Large intestine (tissue), 3 donors: ENCODE measurements around the gene C11orf58. TPM values are rescaled to one million over a fixed set of nuclear protein-coding genes. Genes with fewer than 3 reads are reported as not detected.

Source experiments
- DNase-seq, 2 donors: peaks; one replicate each; pipeline versions ENCODE4 v3.0.0 to v3.0.0-alpha.2; 2013
- H3K27ac ChIP-seq: one replicate; pipeline ENCODE4 v1.5.1; 2013; ENCODE audit warnings: low read length
- H3K27me3 ChIP-seq: 2 replicates; pipeline ENCODE4 v1.6.1; 2013; ENCODE audit warnings: low read length; ENCODE audit not compliant: control insufficient read depth, insufficient read depth
- H3K36me3 ChIP-seq: 2 replicates; pipeline ENCODE4 v1.6.1; 2013; ENCODE audit warnings: low read length; ENCODE audit not compliant: control insufficient read depth, insufficient read depth
- H3K4me1 ChIP-seq: one replicate; pipeline ENCODE4 v1.6.1; 2013; ENCODE audit warnings: low read length; ENCODE audit not compliant: control insufficient read depth, insufficient read depth
- H3K4me3 ChIP-seq: one replicate; pipeline ENCODE4 v1.5.1; 2013; ENCODE audit warnings: low read length
- H3K9me3 ChIP-seq: one replicate; pipeline ENCODE4 v1.6.1; 2013; ENCODE audit warnings: mild to moderate bottlenecking, low read depth, low read length, moderate library complexity; ENCODE audit not compliant: control insufficient read depth
- WGBS: methylation state at CpG from one replicate; pipeline ENCODE4 v1.1.5; 2013; ENCODE audit warnings: low lambda C conversion rate; ENCODE audit not compliant: insufficient coverage; 5-methylcytosine and 5-hydroxymethylcytosine counted together
- polyA plus RNA-seq: library from polyadenylated mRNA; unstranded; fragments of 120-200 nt; gene quantifications from one replicate; pipeline ENCODE4 v1.2.1, GENCODE V29; 2013

Gene C11orf58
- polyA plus RNA-seq, 1 donor = 172 TPM

DNA sequence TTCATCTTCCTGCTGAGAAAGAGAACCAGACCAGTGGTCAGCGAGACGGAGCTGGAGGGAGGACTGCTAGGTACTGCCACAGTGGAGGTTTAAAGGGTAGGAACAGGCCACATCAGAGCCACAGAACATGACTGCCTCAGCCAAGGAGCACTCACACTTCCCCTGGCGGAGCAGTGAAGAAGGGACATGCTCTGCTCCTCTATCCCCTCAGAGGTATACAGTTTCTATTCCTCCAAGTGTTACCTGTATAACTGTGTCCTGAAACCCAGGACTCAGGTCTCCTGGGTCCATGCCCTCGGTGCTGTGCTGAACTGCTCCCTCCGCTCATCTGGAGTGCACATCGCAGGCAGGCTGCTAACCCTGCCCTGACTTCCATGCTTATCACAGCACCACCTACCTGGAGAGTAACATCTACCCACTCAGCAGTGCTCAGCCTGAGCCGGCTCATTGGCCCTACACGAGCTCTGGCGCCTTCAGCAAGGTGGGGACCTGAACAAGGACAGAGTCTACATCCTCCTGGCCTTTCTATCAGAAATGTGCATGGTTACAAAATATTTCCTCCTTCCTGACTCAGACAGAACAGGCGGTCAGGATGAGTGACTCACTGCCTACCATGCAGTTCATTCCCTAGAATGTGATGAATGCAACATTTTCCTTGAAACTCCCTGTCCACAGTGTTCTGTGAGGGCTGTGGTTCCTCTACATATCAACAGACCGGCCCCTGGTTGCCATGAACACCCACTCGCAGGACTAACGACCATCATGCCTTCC, 52.9 kb downstream of the C11orf58 start:
- Histone ChIP-seq H3K27ac (peak overlapping the region; percentile 78), H3K4me1 (peaks cover 9% of the 10 kb centered on the region), H3K4me3 (no peak overlapping the region), H3K9me3 (no peaks in the 10 kb centered on the region), H3K36me3 (peaks cover 61% of the 10 kb centered on the region), H3K27me3 (no peaks in the 10 kb centered on the region)
- peak; percentile 62 to 67 for DNase-seq
- 80% methylated on average over 1 of the region's 13 CpGs for WGBS

GRCh38 chr11:16792426-16792825, 54.0 kb downstream of the C11orf58 start:
- DNase-seq = no peak
- Histone ChIP-seq H3K27me3 (no peaks in the 10 kb centered on the region), H3K36me3 (peaks cover 65% of the 10 kb centered on the region), H3K4me1 (peaks cover 6% of the 10 kb centered on the region), H3K4me3 (no peak overlapping the region), H3K9me3 (no peaks in the 10 kb centered on the region), H3K27ac (peak overlapping the region; percentile 59)

DNA sequence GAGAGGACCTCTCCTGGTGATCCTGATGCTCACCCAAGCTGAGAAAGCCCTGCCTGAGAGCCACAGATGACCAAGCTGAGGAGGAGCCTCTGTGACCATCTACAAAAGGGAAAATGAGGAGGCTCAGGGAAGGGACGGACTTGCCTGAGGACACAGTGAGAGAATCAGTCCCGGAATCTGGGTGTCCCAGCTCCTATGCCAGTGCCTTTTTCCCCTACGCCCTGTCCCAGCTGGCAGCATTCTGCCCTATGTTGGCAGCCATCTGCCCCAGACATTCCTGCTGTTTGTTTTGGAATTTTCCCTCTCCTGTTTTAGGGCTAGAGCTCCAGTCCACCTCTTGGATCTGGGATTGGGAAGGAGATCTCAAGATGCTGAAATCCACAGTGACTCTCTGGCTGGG, 54.6 kb downstream of the C11orf58 start:
- H3K27ac ChIP-seq = peak overlapping the region; percentile 59
- H3K9me3 ChIP-seq = no peaks in the 10 kb centered on the region
- H3K27me3 ChIP-seq = no peaks in the 10 kb centered on the region
- WGBS = no CpG with 5 or more reads among the region's 3 CpGs
- peaks cover 68% of the 10 kb centered on the region for H3K36me3 ChIP-seq
- no peak for DNase-seq
- H3K4me1 ChIP-seq = peaks cover 6% of the 10 kb centered on the region
- no peak overlapping the region for H3K4me3 ChIP-seq

- no CpG with 5 or more reads among the region's 3 CpGs for WGBS
- Histone ChIP-seq H3K27me3 (no peaks in the 10 kb centered on the region), H3K4me1 (peaks cover 6% of the 10 kb centered on the region), H3K4me3 (no peak overlapping the region), H3K36me3 (peaks cover 65% of the 10 kb centered on the region), H3K27ac (no peak overlapping the region), H3K9me3 (no peaks in the 10 kb centered on the region)
- DNase-seq = no peak
Observed at GRCh38 chr11:16793511-16793910, 55.1 kb downstream of the C11orf58 start.

GRCh38 chr11:16794047-16794818, 55.8 kb downstream of the C11orf58 start:
- Histone ChIP-seq H3K4me1 (peaks cover 6% of the 10 kb centered on the region), H3K4me3 (no peak overlapping the region), H3K9me3 (no peaks in the 10 kb centered on the region), H3K27me3 (no peaks in the 10 kb centered on the region), H3K36me3 (peaks cover 59% of the 10 kb centered on the region), H3K27ac (no peak overlapping the region)
- DNase-seq = no peak
- 100% methylated on average over 1 of the region's 17 CpGs for WGBS

- Histone ChIP-seq H3K27ac (no peak overlapping the region), H3K9me3 (no peaks in the 10 kb centered on the region), H3K4me1 (peaks cover 6% of the 10 kb centered on the region), H3K27me3 (no peaks in the 10 kb centered on the region), H3K4me3 (no peak overlapping the region), H3K36me3 (peaks cover 60% of the 10 kb centered on the region)
- no CpG with 5 or more reads among the region's 8 CpGs for WGBS
- no peak for DNase-seq
Observed at GRCh38 chr11:16795146-16795545, 56.7 kb downstream of the C11orf58 start.

- Histone ChIP-seq H3K27ac (no peak overlapping the region), H3K4me1 (peaks cover under 1% of the 10 kb centered on the region), H3K36me3 (peaks cover 60% of the 10 kb centered on the region), H3K4me3 (no peak overlapping the region), H3K27me3 (no peaks in the 10 kb centered on the region), H3K9me3 (no peaks in the 10 kb centered on the region)
- 67% methylated on average over 1 of the region's 4 CpGs for WGBS
- DNase-seq = no peak
Observed at GRCh38 chr11:16796311-16796710, 57.9 kb downstream of the C11orf58 start.

- H3K27ac ChIP-seq = no peak overlapping the region
- no peaks in the 10 kb centered on the region for H3K4me1 ChIP-seq
- whole genome bisulfite sequencing = no CpG with 5 or more reads among the region's 3 CpGs
Observed at GRCh38 chr11:16797776-16798175, 59.3 kb downstream of the C11orf58 start.

GRCh38 chr11:16799221-16799620, 60.8 kb downstream of the C11orf58 start:
- no peaks in the 10 kb centered on the region for H3K9me3 ChIP-seq
- no peak overlapping the region for H3K4me3 ChIP-seq
- H3K27me3 ChIP-seq = no peaks in the 10 kb centered on the region
- no peaks in the 10 kb centered on the region for H3K4me1 ChIP-seq
- 100% methylated on average over 1 of the region's 1 CpG for WGBS
- H3K27ac ChIP-seq = no peak overlapping the region
- DNase-seq = no peak
- peaks cover 58% of the 10 kb centered on the region for H3K36me3 ChIP-seq

More at GRCh38 chr11:16797776-16798175, 59.3 kb downstream of the C11orf58 start:
- no peaks in the 10 kb centered on the region for H3K9me3 ChIP-seq
- H3K4me3 ChIP-seq = no peak overlapping the region
- H3K36me3 ChIP-seq = peaks cover 68% of the 10 kb centered on the region
- no peaks in the 10 kb centered on the region for H3K27me3 ChIP-seq
- DNase-seq = no peak

- no peak for DNase-seq
- H3K27me3 ChIP-seq = no peaks in the 10 kb centered on the region
- H3K9me3 ChIP-seq = no peaks in the 10 kb centered on the region
- peaks cover 52% of the 10 kb centered on the region for H3K36me3 ChIP-seq
- no peak overlapping the region for H3K4me3 ChIP-seq
- H3K27ac ChIP-seq = no peak overlapping the region
- peaks cover 3% of the 10 kb centered on the region for H3K4me1 ChIP-seq
Observed at GRCh38 chr11:16799890-16800289, 61.4 kb downstream of the C11orf58 start.
